COLO668 (cell line): ENCODE results near the gene PROSER2.

ENCODE experiments used
- DNase-seq: peaks from one replicate; lab custom pipeline; 2025; ENCODE audit not compliant: unreplicated experiment; lab: John Stamatoyannopoulos, UW

Gene PROSER2, protein sequence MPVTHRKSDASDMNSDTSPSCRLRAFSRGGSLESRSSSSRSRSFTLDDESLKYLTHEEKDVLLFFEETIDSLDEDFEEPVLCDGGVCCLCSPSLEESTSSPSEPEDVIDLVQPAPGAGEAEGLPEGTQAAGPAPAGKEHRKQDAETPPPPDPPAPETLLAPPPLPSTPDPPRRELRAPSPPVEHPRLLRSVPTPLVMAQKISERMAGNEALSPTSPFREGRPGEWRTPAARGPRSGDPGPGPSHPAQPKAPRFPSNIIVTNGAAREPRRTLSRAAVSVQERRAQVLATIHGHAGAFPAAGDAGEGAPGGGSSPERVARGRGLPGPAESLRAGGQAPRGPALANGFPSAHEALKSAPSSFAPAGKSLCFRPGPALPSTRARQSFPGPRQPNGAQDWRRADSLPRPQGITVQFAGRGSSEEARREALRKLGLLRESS

DNA sequence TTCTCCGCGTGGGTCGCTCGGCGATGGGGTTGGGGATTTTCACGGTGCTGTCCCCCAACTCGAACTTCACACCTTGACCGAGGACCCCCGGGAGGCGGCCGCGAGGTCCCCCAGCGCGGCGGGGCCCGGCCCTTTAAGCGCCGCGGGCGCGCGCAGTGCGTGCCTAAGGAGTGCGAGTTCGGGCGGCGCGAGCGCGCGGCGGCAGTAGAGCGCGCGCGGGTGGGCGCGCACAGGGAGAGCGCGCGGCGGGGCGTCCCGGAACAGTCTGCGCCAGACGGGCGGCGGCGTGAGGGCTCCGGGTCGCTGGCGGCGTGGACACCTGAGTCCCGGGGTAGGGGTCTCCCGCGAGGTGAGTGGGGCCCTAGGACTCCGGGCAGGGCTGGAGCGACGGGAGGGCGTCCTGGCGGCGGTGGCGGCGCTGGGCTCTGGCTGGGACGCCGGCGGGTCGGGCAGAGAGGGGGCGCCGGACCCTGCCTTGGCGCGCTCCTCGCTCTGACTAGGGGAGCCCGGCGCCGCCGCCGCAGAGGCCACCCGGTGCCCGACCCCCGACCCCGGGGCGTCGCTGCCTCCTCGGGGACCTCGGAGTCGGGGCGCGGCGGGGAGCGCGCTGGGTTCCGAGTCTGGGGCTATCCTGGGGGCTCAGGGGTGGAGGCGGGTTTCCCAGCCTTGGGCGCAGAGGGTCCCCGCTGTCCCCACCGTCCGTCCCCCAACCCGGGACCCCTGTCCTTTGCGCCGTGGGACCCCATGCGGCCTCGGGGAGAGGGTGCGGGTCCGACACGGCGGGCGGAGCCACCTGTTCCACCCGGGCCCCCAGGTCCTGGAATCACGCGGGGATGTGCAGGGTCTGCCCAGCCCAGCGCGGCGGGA lies at the start of gene PROSER2:
Gene PROSER2 (plus strand): TSS at position 235 of the 867 bp plus-strand sequence. CDS start 28,722 bp downstream, outside the sequence.
- no peak for DNase-seq

DNA sequence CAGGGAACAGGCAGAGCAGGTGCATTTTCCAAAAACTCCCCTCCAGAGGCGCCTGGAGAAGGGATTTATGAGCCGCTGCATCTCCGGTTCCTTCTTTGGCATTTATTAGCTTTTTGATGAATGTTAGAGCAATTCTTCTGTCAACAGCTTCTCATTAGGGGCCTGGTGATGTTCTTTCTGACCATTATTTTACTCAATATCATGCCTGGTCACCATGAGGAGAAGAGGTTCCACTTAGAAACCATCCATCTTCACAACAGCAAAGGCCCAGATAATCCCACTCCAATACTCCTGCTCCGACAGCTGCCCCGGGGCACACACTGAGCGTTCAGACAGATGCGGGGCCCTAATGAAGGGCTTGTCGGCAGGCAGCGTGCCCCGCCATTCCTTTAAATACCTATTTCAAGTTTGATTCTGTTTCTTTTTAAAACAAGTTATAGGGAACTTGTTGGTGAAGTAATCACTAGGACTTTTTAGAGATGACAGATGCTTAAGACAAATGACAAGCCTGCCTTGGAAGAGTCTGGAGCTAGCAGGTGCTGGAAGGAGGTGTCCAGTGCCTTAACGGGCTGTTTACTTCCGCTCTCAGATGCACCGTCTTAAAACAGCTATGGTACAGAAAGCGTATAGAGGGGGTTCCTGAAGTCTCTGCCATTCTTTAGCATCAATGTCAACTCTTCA lies 49.3 kb upstream of the PROSER2 start:
- no peak for DNase-seq

DNA sequence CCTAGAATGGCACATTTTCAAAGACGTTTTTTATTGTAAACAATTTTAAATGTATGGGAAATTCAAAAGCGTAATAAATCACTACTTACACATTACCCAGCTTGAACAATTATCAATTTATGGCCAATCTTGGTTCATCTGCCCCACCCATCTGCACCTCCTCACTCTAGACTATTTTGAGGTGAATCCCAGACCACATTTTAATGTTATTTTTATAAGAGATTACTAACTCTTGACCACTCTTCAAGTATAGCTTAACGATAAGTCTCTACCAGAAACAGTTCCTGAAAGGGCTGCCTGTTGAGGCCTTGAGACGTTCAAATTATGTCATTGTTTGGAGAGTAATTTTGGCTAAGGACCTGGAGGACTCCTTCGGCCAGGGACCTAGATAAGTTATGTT lies 47.7 kb upstream of the PROSER2 start:
- no peak for DNase-seq

DNA sequence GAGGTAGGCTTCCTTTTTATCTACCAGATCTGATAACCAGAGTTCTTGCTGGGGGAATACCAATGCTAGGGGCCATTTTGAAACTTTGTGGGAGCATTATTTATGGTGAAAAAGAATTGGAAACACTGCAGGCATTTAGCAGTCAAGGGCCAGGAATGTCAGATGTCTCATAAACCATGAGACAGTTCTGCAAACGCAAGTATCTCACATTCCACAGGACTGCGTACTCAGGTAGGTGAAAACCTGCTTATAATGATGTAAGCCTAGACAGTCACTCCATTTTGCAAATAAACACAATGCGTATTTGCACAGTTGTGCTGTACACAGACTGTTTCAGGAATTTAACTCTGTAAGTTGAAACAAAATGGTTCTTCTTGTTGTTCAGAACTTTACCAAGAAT lies 47.1 kb upstream of the PROSER2 start:
- DNase-seq, result no peak

DNA sequence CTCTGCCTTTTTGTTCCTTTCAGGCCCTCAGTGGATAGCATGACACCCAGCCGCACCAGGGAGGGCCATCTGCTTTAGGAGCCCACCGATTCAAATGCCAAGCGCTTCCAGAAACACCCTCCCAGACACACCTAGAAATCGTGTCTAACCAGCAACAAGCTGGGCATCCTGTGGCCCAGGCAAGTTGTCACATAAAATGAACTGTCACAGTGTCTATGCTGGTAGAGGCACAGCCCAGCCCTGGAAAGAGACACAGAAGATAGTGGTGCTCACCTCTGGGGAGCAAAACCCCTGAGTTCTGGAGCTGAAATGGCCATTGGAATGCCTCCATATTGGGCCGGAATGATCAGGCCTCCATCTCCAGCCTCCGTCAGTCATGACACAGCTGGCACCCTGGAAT lies 42.0 kb upstream of the PROSER2 start:
- DNase-seq, result no peak

DNA sequence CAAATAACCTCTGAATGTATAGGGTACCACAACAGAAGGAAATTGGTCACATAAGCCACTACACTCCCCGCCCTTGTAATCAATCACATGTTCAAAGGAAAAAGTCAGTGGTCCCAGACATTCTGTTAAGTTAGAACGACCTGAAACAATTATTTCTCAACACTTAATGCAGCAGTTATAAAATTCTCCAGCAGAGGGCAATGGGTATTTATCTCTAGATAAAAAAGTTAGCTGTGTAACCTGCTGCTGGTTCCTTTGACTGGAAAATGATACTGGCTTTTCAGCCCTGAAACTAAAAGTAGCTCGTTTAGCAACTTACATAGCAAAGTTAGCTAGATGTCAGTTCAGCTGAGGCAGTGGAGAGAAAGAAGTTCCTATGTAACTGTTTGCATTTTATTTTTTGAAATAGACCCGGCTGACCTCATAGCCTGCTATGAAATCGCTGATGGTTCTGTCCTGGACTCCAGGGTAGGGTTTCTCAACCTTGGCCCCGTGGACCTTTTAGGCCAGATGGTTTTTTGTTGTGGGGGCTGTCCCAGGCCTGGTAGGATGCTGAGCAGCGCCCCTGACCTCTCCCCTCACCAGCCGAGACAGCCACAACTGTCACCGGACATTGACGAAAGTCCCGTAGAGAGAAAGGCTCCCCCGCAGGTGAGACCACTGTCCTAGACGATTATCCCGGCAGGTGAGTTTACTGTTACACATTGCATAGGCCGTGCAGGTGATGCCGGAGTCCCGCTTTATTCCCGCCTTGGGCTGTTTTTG lies 40.2 kb upstream of the PROSER2 start:
- DNase-seq, result no peak

DNA sequence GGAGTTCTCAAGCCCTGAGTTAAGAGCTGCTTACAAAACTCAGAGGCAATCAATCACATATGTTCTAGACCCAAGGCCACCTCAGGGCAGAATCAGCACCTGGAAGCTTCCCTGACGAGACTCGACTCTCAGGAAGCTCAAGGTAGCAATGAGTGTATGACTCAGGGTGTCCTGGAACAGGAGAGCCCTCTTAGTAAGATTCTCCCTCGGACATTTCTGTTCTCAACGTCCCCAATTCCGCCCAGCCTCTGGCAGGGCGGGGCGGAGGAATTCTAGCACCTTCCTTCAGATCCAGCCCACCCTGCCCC lies 39.6 kb upstream of the PROSER2 start:
- DNase-seq, result no peak

DNA sequence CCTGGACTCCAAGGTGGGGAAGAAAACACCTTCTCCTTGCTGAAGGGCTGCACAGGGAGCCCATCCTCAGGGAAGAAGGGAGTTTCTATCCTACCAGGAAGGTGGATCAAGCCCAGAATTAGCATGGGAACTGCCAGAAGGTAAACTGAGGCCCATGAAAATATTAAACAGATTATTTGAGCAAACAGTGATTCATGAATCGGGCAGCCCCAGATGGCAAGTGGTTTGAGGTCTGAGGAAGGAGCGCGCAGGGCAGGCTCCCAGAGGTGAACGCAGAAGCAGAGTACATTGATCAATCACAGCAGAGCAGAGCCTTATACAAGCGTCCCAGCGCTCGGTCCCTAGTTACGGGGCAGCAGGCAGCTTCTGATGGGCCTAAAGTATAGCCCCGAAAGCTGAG lies 35.8 kb upstream of the PROSER2 start:
- DNase-seq, result no peak

DNA sequence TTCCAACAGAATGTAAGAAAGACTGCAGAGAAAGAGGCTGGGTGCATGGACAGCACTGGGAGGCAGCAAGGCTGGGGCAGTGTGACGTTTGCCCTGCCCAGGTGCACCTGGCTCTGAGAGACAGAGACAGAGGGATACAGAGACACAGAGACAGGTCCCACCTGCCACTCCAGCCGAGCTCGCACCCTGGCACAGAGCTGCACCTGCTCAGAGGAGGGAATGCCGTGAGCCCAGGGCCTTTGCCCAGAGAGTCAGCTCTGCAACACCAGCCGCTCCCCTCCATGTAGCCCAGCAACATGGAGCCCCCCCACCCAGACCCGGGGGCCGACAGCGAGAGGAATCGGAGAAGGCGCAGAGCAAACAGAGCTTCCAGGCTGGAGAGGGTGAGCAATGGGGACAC lies 35.3 kb upstream of the PROSER2 start:
- no peak for DNase-seq

DNA sequence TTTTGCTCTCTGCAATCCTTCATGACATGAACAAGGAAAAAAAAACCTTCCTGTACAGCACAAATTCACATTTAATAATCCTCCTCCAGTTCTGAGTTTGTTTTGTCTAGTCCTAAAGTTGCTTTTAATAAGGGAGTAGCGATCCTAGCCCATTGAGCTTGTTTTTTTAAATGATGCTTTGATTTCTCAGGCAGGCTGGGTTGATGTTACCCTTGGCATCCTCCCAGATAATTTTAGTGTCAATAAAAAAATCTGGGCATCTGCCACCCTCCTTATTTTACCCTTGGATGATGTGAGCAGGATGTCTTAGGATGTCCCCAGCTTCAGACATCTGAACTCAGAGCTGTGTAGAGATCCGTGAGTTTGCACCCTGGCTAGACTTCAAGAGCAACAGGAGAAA lies 33.9 kb upstream of the PROSER2 start:
- no peak for DNase-seq

DNA sequence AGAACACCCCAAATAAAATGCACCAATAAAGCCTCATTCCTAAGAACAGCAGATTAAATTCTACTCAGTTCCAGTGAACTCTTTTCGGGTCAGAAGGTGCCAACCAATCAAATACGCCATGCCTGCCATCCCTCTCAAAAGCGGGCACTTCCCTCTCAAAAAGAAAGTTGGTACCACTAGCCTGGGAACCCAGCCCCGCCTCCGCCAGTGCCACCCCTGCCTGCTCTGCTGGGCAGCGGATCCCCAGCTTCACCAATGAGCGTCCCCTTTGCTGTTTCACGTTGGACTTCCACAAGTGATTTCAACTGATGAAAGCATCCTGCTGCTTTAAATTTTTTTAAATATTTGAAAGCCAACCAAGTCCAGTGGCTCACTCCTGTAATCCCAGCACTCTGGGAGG lies 33.2 kb upstream of the PROSER2 start:
- no peak for DNase-seq

DNA sequence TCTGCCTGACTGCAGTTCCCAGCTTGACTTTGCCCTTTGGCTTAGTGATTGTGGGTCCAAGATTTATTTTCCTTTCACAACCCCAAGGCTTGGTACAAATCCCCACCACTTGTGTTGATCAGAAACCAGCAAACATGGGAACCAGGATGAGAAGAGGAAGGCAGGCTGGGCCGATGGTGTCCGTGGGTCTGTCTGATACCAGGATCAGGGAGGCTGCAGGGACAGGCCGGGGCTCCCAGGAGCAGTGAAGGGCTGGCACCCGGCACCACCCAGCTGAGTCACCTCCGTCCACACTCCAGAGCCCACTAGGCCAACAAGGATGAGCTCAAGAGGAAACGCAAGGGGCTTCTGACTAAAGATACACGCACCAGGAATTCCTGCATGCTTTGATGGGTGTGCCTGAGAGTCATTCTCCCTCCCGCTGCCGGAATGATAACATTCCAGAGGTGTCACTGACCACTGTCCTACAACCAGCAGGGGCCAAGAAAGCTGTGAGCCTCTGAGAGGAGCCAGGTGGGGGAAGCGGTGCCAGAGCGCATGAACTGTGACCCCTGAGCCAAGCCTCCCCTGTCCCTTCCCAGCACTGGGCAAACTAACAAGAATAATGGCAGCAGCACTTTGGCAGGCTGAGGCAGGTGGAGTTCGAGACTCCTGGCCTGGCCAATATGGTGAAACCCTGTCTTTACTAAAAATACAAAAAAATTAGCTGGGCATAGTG lies 29.2 kb upstream of the PROSER2 start:
- DNase-seq, result no peak

DNA sequence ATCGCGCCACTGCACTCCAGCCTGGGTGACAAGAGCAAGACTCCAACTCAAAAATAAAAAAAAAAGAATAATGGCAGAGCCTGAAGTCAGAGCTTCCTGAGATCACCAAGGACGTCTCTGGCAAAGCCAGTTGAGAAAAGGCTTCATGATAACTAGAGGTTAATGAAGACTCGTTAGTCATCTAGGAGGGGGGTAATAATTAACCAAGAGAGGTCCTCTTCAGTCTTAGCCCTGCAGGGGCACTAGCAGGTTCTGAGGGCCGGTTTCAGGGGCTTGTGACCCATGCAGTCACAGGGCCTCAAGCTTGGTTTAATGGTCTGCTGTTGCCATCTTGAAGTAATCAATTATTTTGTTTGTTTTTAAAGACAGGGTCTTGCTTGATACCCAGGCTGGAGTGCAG lies 28.6 kb upstream of the PROSER2 start:
- no peak for DNase-seq

DNA sequence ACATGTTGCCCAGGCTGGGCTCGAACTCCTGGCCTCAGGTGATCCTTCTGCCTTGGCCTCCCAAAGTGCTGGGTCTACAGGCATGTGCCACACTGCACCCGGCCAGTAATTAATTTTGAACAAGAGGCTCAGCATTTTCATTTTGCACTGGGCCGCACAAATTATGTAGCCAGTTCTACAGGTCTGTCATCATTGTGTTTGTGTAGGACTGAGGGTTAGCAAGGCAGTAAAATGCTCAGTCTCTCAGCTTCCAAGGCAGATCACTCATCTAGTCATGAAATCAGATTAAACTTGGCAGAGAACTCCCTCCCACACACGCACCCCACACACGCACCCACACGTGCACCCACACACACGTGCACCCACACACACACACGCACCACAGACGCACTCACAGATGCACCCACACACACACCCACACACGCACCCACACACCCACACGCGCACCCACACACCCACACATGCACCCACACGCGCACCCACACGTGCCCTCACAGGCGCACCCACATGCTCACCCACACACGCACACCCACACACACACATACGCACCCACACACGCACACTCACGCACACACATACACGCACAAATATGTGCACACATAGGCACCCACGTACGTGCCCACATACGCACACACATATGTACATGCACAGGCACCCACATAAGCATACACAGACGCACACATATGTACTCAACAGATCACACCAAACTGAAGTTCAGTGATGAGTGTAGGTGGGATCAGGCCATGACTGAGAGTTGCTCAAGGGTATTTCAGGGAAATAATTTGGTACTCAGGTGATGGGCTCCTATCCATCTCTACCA lies 27.8 kb upstream of the PROSER2 start:
- DNase-seq, result no peak

DNA sequence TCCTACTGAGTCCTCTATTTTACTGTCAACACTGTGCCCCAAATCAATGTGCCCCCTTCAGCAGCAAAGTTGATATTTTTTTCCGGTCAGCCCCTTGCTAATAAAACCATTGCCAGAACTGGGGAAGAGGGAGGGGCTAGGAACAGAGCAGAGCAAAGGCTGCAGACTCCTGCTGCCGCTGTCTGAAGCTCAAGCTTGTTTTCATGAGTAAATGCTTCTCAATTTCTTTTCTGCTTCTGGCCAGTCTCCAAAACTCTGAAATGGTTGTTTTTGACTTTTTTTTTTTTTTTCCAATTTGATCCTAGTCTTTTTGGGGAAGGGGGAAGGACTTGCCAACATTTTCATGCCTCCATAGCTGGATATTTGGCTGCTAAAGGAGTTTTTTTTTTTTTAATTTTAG lies 26.7 kb upstream of the PROSER2 start:
- DNase-seq, result no peak

DNA sequence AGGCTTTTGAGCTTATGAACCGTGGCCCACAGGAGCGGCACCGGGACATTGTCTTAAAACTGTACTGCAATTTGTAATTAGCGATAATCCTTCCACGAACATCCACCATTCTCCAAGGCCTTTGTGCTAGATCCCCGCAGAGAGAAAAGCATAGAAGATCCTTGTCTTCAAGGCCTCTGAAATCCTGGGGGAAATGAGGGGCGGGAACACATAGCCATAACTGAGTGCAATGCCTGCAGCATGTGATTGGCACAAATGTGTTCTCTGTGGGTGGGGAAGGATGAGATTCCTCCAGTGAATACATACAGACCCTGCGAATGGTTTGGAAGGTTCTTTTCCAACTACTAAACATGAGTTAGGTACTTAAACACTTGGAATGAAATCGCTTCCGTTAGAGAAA lies 25.9 kb upstream of the PROSER2 start:
- DNase-seq, result no peak

DNA sequence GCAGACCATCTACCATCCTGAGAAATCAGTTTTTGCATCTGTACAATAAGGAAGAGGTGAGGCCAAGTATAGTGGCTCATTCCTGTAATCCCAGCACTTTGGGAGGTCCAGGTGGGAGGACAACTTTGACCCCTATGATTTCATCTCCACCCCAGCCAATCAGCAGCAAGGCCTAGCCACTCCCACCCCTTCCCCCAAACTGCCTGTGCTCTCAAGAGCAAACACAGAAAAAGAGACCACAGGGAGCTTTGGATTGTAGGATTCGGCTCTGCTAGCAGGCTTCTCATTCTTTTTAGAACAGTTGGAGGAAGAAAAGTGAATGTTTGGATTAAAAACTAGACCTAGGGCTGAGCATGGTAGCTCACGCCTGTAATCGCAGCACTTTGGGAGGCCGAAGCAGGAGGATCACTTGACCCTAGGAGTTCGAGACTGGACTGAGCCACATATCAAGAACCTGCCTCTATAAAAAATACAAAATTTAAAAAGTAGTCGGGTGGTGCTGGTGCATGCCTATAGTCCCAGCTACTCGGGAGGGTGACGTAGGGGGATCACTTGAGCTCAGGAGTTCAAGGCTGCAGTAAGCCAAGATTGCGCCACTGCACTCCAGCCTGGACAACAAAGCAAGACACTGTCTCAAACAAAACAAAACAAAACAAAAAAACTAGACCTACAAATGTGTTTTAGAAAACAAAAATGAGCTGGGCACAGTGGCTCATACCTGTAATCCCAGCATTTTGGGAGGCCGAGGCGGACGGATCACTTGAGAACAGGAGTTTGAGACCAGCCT lies 25.1 kb upstream of the PROSER2 start:
- DNase-seq, result no peak

DNA sequence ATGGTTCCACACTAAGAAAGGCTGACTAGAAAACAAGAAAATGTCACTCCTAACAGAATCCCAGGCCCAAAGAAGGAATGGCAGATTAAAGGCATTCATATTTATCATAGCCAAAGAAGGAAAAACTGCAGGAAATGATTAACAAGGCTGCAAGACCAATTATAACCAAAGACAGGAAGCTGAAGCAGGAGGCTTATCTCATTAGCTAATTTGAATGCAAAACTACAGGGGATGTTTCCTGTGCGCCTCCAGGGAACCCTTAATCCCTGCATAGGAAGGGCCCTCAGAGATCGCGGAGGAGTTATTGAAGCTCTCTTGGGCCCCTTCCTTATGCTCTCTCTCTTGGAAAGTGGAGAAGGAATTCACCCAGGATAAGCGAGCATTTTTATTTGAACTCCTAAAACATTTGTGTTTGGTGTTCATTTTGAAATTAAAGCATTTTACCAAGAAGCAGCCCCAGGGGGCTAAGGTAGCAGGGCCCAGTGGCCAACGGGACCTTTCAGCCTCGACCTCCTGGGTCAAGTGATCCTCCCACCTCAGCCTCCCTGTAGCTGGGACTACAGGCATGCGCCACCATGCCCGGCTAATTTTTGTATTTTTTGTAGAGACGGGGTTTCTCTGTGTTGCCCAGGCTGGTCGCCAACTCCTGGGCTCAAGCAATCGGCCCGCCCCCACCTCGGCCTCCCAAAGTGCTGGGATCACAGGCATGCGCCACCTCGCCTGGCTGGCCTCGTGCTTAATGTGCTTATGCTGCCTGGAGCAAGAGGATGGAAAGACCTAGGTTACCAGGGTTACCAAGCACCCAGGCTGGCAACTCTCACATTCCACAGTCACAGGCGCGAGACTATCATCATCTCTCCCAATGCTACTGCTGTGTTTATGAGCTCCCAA lies 24.1 kb upstream of the PROSER2 start:
- DNase-seq, result no peak
